ENCODE measurements around the gene UCN. TPM values are rescaled to one million over a fixed set of nuclear protein-coding genes. Genes with fewer than 3 reads are reported as not detected.
"Not testable (repeated sequence)": the region's sequence is repeated elsewhere in the genome, so short reads cannot be mapped to it uniquely, and the experiment has no call there.

UCN gene
- total RNA-seq, 1 donor from 2014 or later, result 2.4 TPM

DNA sequence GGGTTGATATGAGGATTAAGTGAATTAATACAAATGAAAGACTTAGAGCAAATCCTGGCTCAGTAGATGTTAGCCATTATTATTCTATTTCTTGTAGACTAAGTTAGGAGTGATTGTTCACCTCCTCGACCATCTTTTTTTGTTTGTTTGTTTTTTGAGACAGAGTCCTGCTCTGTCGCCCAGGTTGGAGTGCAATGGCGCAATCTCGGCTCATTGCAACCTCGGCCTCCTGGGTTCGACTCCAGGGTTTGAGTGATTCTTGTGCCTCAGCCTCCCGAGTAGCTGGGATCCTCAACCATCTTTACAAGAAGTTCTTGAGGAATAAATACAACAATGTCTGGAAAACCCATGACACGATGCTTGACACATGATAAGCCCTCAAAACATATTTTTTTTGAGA, 13.3 kb downstream of the UCN start:
- no peak for DNase-seq (ENCODE audit: low spot score)
- no peak for ATAC-seq
- intact Hi-C loops (cut with DNase I), result no loop called here

DNA sequence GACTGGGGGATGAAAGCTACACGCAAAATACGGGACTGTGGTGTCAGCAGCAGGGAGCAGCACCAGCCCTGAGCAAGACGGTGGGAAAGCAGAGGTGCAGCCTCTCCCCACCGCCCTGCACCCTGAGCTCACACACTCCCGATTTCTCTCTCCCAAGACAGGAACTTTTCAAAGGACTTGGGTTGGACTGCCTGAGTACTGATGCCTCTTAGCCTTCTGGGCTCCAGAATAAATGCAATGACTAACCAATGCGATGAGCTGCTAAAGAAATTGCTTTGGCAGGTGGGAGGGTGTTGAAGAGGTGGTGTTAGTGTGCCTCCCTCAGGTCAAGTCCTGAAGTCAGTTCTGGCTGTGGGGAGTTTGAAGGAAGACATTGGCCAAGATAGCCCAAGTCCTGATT, 16.4 kb downstream of the UCN start:
- intact Hi-C loops (cut with DNase I), result no loop called here
- DNase-seq (ENCODE audit: low spot score) (no peak), ATAC-seq (no peak)

DNA sequence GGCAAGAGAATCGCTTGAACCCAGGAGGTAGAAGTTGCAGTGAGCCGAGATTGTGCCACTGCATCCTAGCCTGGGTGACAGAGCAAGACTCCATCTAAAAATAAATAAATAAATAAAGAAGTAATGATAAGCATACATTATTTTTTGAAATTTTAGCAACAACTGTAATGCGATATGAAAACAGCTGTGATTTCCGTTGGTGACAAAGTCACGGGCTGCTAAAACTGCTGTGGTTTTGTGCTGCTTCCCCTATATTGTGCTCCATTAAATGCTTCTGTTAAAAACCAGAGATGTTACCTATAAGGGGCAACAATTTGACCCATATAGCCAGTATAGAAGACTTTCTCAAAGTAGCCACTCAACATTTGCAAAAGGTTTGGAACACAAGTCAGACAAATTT, 17.7 kb downstream of the UCN start:
- ATAC-seq, result no peak
- no peak for DNase-seq (ENCODE audit: low spot score)
- intact Hi-C loops (cut with DNase I), result no loop called here

DNA sequence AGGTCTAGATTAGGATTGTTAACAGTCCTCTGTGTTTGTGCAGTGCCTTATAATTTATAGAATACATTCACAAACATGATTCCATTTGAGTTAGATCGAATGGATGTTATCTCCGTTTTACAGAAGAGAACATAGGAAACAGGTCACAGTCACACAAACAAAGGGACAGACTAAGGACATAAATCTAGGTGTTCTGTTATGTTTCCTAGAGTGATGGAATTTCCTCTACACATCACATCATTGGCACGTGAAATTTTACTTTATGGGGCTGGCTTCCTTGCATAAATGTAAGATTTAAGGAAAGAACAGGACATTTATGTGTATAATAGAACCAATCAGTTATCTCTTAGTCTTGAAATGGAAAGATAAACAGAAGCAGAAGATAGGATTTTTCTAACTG, 19.6 kb downstream of the UCN start:
- no peak for ATAC-seq

DNA sequence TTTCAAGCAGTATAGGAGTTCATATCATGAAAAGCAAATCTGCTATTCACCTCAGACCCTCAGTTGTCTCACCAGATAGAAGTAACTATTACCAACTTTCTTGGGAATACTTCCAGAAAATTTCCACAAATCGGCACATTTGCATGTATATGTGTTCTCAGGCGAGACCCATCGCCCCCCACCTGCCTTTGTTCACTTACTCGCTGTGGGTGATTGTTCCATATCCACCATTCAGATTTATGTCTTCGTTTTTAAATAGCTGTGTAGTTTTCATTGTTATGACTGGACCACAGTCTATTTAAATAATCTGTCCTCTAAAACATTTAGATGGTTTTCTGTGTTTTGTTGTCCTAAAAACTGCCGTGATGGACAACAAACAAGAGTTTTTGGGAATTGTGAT, 22.8 kb downstream of the UCN start:
- DNase-seq (ENCODE audit: low spot score) (no peak), ATAC-seq (no peak)
- intact Hi-C loops (cut with DNase I), result loop anchor here (10.0 kb wide), 1 partner anchor 191 kb away; no protein-coding TSS in a partner anchor

More for the DNA sequence above, 19.6 kb downstream of the UCN start:
- DNase-seq (ENCODE audit: low spot score), result no peak
- intact Hi-C loops (cut with DNase I), result loop anchor here (10.0 kb wide), 1 partner anchor 194 kb away; no protein-coding TSS in a partner anchor

DNA sequence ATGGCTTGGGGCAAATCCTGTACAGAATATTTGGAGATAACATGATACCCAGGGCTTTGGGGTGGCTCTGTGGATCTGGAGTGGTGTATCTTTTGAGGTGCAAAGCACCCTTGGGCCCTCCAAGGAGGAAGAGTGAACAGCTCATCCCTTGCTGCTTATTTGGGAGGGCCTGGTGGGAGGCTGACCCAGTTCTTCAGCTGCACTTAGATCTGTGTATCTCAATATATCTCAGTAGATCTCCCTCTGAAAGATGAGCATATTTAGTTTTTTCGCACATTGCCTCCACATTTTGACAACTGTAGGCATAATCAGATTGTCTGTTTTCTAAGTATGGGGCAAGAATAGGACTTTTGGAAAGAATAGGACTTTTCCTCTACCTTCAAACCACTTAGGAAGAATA, 23.2 kb downstream of the UCN start:
- ATAC-seq (no peak), DNase-seq (ENCODE audit: low spot score) (no peak)
- intact Hi-C loops (cut with DNase I), result loop anchor here (10.0 kb wide), 1 partner anchor 190 kb away; no protein-coding TSS in a partner anchor

DNA sequence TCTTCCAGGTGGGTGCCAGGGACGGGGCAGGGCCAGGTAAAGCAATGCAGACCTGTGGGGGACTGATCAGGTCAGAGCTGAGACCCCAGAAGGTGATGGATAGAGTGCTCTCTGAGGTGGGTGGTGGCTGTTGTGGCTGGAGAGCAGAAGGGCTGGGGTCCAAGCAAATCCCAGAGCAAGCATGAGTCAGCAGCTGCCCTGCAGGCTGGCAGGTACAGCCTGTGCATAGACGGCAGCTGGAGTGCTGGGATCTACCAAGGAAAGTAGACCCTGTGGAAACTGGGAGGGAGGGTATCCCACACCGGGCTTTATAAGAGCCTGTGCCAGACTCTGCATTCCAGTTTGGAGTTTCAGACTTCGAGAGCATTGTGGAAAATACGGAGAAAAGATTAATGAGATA, 25.4 kb downstream of the UCN start:
- intact Hi-C loops (cut with DNase I), result loop anchor here (10.0 kb wide), 1 partner anchor 188 kb away; no protein-coding TSS in a partner anchor
- DNase-seq (ENCODE audit: low spot score) (no peak), ATAC-seq (no peak)

DNA sequence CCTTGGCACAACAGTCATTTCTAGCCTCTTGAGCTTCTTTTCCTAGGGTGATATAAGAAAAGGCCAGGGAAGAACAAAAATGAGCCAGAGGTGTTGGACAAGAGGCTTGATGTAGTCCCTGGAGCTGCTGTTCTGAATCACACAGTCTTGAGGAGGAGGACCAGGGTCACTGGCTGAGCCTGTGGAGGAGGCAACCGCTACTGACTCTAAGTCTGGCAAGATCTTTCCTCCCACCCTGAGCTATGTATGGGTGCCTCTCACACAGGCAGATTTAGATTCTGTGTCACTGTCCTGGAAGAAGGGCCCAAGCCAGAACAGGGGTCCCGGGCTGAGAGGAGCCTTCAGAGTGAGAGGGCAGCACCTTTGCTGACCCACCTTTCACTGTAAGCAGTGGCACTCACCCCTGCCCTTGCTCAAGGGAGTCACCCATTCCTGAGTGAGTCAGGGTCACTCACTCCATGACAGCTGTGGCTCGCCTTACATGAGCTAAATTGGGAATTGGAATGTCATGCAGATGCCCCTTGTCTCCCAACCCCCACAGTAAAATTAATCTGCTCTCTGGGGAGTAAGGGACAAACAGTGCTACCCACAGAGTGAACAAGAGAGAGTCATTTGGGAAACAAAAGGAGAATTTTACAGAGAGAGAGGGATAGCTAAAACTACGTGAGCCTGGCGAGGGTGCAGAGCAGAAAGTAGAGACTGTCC, 26.2 kb downstream of the UCN start, which contains the start of gene TRIM54:
TSS of gene TRIM54 (plus strand) at position 575 of the 705 bp plus-strand sequence. CDS start 303 bp downstream, outside the sequence.
- no peak for DNase-seq (ENCODE audit: low spot score)
- intact Hi-C loops (cut with DNase I), result loop anchor here (10.0 kb wide), 1 partner anchor 187 kb away; no protein-coding TSS in a partner anchor
- peak; percentile 17 for ATAC-seq

DNA sequence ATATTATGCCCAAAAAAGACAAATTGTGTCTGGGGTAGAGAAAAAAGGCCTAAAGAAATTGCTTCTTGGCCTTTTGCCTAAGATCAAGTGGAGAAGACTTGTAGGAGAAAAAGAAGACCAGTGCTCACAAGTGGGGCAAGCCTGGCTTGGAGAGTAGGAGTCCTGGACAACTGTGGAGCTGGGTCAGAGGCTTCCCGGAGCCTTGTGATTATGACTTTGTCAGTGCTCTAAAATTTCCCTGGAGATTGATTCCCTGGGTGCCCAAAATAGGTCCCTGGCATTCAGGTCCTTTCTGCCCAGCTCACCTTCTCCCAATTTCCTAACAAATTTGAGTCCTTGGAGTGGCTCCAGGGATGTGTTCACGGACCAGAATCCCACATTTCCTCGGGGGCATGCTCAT, 26.8 kb downstream of the UCN start:
- DNase-seq (ENCODE audit: low spot score) (no peak), ATAC-seq (no peak)
- intact Hi-C loops (cut with DNase I), result loop anchor here (10.0 kb wide), 1 partner anchor 187 kb away; no protein-coding TSS in a partner anchor

DNA sequence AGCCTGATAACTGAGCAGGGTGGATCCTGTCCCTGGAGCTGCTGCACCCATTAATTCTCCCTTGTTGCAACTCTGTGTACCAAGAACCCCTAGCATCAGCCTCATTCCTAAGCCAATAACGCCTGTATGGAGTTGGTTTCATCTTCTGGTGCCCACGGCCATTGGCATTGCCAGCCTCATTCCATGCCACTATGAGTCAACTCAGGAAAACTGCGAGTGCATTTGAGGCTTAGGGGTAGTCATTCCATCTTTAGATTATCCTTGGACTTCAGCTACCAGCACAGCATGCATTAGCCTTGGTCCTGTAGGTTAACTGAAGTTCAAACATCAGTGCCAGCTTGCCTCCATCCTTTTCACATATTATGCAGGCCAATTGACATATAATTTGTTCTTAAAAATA, 27.4 kb downstream of the UCN start:
- intact Hi-C loops (cut with DNase I), result loop anchor here (10.0 kb wide), 1 partner anchor 186 kb away; no protein-coding TSS in a partner anchor
- ATAC-seq (no peak), DNase-seq (ENCODE audit: low spot score) (no peak)

DNA sequence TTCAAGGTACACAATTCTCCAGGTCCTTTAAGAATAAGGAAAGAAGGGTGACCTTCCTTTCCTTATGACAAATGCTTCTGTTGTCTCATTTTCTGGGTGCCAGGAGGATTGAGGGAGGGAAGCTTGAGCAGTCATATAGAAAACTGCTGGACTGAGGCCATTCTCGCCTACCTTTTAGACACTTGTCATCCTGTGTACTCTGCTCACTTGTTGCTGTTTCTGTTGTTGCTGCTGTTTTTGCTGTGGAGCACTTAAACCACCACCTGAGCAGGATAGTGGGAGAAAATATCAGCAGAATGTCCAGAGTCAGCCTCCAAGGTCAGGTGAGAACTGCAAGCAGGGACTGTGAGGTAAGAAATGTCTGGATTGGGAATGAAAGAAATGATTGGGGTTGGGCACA, 30.2 kb downstream of the UCN start:
- intact Hi-C loops (cut with DNase I), result no loop called here
- DNase-seq (ENCODE audit: low spot score), result no peak
- no peak for ATAC-seq

DNA sequence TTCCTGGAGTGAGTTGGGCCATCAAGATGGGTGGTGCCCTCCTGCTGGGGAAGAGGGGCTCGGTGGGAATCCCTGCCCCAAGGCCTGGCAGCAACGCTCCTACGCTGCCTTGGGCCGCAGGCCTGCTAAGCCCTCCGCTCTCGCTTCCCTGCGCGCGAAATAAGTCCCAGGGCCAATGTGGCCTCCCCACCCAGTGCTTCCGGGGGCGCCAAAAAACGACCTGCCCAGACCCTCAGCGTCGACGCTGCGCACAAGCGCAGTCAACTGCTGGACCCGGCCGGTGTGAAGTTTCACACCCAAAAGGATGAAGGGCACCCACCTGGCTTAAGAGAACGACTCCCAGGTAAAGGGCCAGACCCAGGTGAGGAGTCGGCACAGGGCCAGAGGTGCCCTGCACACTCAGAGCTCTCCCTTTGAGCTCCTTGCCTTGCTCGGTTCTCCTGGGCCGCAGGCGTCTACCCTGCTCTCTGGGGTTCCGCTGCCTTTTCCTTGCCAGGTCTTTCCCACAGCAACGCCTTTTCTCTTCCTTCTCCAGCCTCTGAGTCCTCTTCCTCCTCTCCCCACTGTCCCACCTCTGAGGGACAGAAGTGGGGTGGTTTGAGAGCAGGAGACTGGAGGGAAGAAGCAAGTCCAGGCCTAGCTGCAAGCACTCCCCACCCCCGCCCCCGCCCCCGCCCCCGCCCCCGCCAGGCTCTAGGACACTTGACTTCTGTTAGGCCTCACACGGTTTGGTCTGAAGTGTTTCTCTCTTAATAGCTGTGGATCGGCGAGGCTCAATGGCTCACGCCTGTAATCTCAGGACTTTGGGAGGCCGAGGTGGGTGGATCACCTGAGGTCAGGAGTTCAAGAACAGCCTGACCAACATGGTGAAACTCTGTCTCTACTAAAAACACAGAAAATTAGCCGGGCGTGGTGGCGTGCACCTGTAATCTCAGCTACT, 32.8 kb downstream of the UCN start, which contains the start of gene DNAJC5G:
TSS of gene DNAJC5G (plus strand) at position 223 of the 940 bp plus-strand sequence. CDS start 1,296 bp downstream, outside the sequence.
- ATAC-seq (no peak), DNase-seq (ENCODE audit: low spot score) (no peak)
- intact Hi-C loops (cut with DNase I), result no loop called here

DNA sequence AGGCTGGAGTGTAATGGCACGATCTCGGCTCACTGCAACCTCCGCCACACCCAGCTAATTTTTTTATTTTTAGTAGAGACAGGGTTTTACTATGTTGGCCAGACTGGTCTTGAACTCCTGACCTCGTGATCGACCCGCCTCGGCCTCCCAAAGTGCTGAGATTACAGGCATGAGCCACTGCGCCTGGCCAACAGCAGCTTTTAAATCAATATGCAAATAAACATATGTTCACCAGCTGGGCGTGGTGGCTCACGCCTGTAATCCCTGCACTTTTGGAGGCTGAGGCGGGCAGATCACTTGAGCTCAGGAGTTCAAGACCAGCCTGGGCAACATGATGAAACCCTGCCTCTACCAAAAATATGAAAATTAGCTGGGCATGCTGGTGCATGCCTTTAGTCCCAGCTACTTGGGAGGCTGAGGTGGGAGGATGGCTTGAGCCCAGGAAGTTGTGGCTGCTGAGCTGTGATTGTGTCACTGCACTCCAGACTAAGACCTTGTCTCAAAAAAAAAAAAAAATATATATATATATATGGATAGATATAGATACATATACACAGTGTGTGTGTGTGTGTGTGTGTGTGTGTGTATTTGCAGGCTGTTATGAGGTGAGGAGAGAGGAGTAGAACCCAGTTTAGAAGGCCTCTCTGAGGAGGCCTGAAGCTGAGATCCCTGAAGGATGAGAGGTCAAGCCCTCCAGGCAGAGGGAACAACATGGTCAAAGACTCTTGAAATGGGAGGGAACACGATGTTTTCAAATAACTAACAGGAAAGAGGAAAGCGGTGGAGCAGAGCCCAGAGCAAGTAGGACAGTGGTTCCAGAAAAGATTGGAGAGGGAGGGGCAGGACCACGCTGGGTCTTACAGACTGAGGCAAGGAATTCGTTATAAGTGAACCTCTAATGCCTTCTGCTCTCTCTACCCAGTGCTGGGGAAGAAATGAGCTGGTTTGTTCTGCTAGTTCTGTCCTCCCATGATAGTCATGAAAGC, 35.4 kb downstream of the UCN start:
- ATAC-seq; intact Hi-C loops (cut with DNase I); DNase-seq (ENCODE audit: low spot score): not testable (repeated sequence)

DNA sequence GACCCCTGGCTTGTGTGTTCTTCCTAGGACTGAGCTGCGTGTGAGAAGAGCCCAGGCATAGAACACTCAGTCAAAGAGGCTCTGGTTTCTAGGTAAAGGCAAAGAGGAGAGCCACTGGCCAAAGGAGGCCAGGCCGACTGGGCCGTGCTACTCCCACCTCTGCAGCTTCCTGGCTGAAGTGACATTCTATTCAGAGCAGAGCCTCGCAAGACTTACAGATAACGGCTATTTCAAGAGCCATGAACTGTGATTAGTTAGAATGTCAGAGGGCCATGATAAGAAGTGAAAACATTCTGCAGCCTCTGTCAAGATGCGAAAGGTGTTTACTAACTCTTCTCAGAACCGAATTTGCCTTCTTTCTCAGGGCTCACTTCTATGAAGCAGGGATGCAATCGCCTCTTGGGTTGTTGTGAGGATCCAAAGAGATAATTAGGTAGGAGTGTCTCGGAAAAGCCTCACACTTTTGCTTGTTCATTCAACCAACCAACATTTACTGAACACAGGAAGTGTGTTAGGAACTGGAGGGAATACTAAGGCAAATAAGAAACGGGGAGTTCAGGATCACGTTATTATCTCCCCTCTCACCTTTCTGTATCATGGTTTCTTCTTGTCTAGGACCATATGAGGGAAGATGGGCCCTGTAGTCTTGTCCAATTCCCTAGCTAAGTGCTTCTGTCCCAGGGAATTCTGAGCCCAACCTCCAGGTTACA, 36.5 kb downstream of the UCN start:
- DNase-seq (ENCODE audit: low spot score) (no peak), ATAC-seq (no peak)
- intact Hi-C loops (cut with DNase I), result no loop called here

DNA sequence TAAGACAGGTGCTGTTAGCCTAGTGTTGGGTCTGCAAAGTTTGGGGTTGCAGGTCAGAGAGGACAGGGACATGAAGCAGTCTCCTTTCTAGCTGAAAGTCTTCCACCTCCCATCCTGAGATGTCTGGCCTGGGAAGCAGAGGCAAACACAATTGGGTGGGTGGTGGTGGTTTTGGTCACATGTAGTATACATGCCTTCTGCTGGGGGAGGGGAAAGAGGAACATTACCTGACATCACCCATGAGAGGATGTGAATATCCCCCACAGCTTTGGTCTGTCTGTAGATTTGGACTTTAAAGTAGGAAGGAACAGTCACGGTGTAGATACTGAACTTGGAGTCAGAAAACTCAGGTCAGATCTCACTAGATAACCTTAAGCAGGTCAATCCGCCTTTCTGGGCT, 37.6 kb downstream of the UCN start:
- ATAC-seq (no peak), DNase-seq (ENCODE audit: low spot score) (no peak)
- intact Hi-C loops (cut with DNase I), result no loop called here

DNA sequence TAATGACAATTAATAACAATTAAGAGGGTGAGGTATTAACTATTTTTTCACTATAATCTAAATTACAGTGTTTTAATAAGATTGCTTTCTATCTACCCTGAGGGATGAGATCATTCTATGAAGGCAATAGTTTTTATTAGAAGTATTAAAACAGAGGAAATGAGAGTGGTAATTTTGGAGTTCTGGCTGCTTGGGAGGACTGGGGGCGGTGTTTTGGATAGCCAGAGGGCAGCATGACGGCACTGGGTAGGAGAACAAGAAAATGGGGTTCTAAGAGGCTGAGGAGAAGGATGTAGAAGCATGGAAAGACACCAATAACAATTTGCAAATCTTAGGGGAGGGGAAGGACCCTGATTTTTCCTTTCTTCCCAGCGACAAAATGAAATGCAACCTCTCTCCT, 38.1 kb downstream of the UCN start:
- intact Hi-C loops (cut with DNase I), result no loop called here
- no peak for ATAC-seq

DNA sequence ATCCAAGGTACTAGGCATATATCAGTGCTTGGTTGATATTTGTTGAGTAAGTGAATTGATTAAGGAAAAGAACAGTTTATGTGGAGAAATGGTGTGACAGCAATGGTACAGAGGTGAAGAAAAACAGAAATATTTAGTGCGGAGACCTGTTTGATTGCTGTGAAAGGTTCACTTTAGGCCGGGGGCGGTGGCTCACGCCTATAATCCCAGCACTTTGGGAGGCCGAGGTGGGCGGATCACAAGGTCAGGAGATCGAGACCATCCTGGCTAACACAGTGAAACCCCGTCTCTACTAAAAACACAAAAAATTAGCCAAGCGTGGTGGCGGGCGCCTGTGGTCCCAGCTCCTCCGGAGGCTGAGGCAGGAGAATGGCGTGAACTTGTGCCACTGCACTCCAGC, 39.9 kb downstream of the UCN start:
- intact Hi-C loops (cut with DNase I); ATAC-seq; DNase-seq (ENCODE audit: low spot score): not testable (repeated sequence)

More for the DNA sequence above, 38.1 kb downstream of the UCN start:
- DNase-seq (ENCODE audit: low spot score), result no peak

DNA sequence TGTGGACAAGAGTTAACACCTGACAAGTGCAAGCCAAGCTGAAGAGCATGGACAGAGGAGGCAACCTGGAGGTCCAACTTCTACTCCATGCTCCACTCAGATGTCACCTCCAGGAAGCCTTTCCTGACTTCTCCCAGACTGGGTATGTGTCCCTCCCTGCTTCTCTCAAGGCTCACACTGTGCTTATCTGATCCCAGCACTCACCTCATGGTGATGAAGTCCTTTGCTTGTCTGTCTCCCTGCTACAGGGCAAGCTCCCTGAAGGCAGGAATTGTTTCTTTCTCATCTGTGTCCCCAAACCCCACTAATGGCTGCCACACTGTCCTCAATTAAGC, 42.7 kb downstream of the UCN start:
- intact Hi-C loops (cut with DNase I), result no loop called here
- DNase-seq (ENCODE audit: low spot score), result no peak

More for the DNA sequence above, 42.7 kb downstream of the UCN start:
- no peak for ATAC-seq

Measured in sciatic nerve (tissue), 2 donors.